C1 segment of cervical spinal cord (tissue), 14 donors: Measurements from ENCODE around the gene SF3B6.
"Not testable (repeated sequence)": the region's sequence is repeated elsewhere in the genome, so short reads cannot be mapped to it uniquely, and the experiment has no call there.

Experiments used
- DNase-seq, 14 donors: peaks; one replicate each; lab custom pipeline; 2025; lab: John Stamatoyannopoulos, UW

Gene SF3B6

GRCh38 chr2:24095171-24095677 lies 19.1 kb upstream of the SF3B6 start:
- DNase-seq = not testable (repeated sequence)

- DNase-seq = not testable (repeated sequence)
Observed at GRCh38 chr2:24093270-24093669, 17.1 kb upstream of the SF3B6 start.

- DNase-seq = no peak
Observed at GRCh38 chr2:24088821-24089359, 12.8 kb upstream of the SF3B6 start.

- DNase-seq = no peak
Observed at GRCh38 chr2:24087032-24087431, 10.9 kb upstream of the SF3B6 start.

- no peak for DNase-seq
Observed at GRCh38 chr2:24086241-24086640, 10.1 kb upstream of the SF3B6 start.

- no peak for DNase-seq
Observed at GRCh38 chr2:24085200-24085489, 9.0 kb upstream of the SF3B6 start.

DNA sequence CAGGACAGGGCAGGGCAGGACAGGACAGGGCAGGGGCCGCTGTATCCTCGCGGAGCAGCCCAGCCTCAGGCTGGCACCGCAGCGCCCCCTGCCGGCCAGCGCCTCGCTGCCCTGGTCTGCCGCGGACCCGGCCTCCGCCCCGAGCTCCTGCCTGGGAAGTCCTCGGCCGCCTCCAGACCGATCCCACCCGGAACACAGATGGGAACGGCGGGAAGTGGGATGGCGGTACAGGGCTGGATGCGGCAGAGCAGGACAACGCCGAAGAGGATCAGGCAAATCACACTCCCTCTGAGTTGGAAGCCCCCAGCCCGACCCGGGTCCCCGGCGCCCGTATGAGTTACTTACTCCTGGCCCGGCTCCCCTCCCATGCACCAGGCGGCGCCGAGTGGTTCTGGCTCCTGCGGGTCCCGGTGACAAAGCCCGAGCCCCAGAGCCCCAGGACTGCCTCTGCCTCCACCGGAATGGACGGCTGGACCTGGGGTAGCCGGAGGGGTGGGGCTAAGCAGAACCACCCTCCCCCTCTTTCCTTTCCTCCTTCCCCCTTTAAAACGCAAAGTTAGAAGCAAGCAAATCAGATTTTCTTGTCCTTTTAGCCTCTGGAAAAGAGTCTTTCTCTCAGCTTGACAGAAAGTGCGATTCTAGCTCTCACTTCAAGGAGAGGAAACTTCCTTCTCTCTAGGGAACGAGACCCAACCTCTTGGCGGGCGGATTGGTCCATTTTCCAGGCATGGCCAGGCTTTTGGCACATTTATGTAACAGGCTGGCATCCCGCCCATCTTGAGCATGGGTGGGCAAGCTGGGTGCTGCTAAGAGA lies 8.5 kb upstream of the SF3B6 start, which contains the start of gene TP53I3:
TP53I3 (minus strand) TSS at position 449 of the 814 bp plus-strand sequence. CDS start 508 bp downstream, outside the sequence.
- peak in 13 of 14 donors; percentile 64 to 90 (median 75) for DNase-seq

DNA sequence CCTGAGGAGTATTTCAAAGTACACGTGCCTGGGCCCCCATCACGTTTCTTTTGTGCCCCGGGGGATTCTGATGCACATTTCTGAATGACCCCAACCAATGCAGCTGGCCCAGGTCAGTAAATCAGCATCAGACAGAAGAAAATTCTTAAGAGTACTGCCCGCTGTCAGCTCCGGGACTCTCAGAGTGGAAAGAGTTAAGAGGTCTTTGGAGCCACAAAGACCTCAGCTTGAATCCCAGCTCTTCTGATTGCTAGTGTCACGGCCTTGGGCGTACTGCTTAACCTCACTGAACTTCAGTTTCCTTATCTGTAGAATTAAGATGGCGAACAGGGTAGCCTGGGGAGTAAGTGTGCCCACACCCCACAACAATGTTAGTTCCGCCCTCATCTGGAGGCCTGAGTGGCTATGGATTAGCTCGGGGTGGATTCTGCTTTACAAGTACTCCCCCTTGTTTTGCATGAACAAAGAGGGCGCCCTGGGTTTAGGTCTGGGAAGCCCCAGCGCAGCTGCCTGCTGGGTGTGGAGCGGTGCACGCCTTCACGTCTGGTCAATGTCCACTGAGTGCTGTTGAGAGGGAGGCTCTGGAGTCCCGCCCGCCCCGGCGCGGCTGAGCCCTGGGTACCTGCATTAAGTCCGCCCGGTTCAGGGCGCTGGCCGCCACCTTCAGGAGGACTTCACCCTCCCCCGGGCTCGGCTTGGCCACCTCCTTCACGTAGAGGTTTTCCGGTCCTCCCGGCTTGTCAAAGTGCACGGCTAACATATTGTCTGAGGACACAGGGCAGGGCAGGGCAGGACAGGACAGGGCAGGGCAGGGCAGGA lies 7.7 kb upstream of the SF3B6 start:
- DNase-seq = peak in 2 of 14 donors; percentile 27 to 60

DNA sequence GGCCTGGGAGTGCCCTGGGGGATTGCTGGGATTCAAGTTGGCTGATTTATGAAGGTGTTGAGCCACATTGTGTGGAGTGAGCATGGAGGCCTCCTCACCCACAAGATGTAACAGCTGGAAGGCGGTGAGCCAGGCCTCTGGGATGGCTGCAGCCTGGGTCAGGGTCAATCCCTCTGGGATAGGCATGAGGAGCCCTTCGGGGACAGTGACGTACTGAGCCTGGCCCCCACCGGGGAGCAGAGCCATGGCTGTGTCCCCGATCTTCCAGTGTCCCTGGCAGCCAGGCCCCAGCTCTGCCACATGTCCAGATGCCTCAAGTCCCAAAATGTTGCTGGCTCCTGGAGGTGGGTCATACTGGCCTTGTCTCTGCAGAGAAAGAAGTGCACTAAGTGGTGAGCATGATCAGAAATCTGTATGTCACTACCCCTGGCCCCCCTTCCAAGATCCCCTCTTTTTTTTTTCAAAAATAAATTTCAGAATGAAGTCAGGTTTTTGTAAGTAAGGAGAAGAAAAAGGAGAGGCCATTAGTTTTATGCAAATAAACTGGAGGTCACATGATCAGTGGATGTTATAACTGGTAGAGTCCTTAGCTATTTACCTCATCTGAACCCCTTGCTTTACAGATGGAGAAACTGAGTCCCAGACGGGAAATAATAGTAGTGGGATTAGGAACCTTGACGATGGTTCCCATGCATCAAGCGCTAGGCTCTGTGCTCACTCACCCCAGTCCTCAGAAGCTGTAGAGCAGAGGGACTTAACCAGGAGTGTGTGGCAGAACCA lies 6.9 kb upstream of the SF3B6 start:
- DNase-seq = no peak

DNA sequence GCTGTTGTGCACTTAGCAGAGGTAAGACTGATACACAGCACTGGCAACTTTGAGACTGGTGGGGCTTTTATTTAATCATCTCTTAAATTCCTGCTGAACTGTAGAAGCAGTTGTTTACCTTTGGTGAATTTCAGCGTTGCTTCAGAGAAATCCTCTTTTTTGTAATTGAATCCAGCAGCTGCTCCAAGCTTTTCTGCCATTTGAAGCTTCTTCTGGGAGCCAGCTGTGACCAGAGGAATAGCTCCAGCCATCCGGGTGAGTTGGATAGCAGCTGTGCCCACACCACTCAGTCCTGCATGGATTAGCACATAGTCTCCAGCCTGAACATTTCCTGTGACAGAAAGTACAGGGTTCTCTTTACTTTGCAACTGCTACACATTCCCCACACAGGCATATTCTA lies 4.6 kb upstream of the SF3B6 start:
- no peak for DNase-seq

GRCh38 chr2:24077879-24078278 lies 1.8 kb upstream of the SF3B6 start:
- DNase-seq = no peak

- DNase-seq = peak in 2 of 14 donors; percentile 29 to 45
Observed at GRCh38 chr2:24077535-24077877, 1.4 kb upstream of the SF3B6 start.

DNA sequence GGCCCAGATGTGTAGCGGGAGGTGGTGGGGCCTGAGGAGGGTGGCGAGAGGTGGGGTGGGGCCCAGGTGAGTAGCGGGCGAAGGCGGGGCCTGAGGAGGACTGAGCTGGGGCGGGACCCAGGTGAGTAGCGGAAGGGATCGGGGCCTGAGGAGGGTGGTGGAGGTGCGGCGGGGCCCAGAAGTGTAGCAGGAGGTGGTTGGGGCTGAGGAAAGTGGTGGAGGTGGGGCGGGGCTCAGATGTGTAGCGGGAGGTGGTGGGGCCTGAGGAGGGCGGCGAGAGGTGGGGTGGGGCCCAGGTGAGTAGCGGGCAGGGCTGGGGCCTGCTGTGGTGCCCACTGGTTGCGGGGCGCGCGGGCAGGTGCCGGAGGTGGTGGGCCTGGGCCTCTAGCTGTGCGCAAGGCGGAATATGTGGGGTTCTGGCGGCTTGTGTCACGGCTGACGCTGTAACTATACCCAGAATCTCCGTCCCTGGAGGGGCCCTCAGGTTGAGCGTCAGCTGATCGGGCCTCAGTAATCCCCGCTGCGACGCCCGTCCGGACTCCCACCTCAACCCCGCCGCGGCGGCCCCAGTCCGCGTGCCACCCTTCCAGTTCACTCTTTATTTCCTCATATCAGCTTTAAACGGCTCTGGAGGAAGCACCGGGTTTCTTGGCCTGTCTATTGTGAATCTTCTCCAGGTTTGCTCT lies 866 bp upstream of the SF3B6 start:
- peak in 7 of 14 donors; percentile 12 to 54 (median 38) for DNase-seq

DNA sequence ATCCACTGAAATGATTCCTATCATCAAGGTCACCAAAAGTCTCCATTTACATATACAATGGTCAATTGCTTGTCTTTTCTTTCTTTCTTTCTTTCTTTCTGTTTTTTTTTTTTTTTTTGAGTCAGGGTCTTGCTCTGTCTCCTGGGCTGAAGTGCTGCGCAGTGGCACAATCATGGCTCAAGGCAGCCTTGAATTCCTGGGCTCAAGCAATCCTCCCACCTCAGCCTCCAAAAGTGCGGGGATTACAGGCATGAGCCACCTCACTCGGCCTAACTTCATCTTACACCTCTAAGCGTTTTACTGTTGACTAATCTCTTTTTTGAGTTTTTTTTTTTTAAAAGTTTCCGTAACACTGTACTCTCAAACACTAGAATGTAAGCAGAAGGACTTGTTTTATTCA lies 867 bp downstream of the SF3B6 start:
- DNase-seq = no peak

DNA sequence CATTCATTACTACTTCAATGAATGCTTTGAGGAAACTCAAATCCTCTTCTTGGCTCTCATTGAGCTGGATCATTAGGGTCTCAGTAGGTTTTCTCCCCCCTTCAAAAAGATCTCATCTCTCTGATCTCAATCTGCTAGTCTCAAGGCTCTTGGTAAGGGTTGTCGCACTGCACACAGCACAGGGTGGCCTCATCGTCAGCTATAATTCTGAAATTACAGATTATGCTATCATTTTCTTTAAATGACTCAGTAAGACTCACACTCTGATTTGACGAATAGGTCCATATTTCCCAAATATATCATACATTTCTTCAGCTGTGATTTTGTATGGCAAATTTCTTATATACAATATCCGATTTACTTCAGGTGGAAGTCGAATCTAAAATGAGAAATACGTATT lies 2.3 kb downstream of the SF3B6 start:
- no peak for DNase-seq

- DNase-seq = no peak
Observed at GRCh38 chr2:24072259-24072658, 3.9 kb downstream of the SF3B6 start.

- no peak for DNase-seq
Observed at GRCh38 chr2:24065341-24065740, 10.8 kb downstream of the SF3B6 start.

GRCh38 chr2:24058564-24059271 lies 17.4 kb downstream of the SF3B6 start:
- no peak for DNase-seq

GRCh38 chr2:24055750-24056149 lies 20.4 kb downstream of the SF3B6 start:
- no peak for DNase-seq

DNA sequence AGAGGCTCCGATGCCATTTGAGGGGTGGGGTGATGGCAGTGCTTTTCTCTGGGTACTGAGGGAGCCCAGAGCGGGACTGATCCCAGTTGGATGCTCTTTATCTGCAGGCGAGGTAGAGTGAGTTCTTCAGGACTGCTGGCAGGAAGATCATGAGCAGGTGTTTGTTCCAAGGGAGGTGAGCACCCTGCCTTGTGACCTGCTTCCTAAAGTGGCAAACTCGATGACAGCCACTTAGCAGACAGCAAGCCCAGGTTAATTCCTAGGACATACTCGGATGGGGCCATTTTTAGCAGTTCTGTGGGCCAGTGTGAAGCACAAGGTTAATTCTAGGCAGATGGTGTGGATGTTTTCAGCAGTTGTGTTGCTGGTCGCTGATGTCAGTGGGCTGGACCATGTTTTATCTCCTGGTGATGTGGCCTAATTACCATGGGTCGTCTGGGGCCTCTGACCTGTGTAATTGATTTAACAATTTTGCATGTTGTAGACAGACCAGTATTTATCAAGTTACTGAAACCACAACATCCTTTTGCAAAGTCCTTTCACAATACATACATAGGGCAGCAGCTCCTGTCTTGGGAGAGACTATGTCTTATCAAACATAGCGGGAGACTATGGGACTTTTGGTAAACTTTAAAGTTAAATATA lies 21.6 kb downstream of the SF3B6 start:
- DNase-seq = peak in 1 of 14 donors; percentile 37
